CD4-positive, alpha-beta T cell treated with Interleukin-15 for 1 hour (primary cell): Measurements from ENCODE around the gene HID1.
A peak's percentile ranks its signal among the peaks of the same experiment; 100 is the strongest.

ENCODE experiments used
- DNase-seq: peaks from one replicate; pipeline ENCODE4 v3.0.0-alpha.2; 2020

HID1 gene

GRCh38 chr17:74946641-74947040, 25.9 kb downstream of the HID1 start:
- DNase-seq, result no peak

DNA sequence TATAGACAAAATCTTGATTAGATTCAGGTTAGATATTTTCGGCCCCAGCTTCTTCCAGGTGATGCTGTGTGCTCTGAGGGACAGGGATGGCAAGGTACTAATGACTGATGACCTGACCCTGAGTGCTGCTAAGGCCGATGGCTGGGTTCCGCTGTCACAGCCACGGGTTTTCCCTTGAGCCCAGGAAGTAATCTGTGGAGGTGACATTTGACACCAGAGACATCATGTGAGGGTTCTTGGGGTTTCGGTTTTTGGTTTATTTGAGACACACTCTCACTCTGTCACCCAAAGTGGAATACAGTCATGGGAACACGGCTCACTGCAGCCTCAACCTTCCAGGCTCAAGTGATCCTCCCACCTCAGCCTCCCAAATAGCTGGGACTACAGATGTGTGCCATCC, 27.0 kb downstream of the HID1 start:
- no peak for DNase-seq

DNA sequence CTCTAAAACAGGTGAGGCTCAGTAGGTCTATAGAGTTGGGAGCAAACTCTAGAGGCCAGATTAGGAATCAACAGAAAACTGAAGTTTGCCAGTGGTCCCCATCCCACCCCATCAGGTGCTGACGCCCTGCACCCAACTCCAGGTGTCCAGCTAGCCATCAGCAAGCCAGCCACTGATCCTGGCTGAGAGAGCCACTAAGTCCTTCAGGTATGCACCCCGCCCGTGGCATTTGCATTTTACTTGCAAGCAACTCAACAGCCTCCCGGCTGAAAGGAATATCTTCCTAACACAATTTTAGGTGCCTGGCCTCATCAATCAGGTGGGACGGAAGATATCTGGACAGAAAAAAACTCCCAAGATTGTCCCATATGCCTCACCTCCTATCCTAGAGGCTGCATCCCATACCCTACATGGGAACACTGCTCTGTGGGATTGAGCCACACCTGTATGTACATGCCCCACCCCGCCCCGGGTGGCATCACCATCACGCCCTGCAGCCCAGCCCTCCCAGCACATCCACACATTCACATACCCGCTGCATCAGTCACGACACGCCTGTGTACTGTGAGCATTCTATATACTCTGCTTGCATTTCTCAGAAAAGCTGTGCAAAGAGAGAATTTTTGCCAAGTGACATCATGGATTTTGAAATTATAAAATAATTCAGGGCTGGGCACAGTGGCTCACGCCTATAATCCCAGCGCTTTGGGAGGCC, 28.6 kb downstream of the HID1 start:
- no peak for DNase-seq

GRCh38 chr17:74941128-74941725, 31.3 kb downstream of the HID1 start:
- no peak for DNase-seq

DNA sequence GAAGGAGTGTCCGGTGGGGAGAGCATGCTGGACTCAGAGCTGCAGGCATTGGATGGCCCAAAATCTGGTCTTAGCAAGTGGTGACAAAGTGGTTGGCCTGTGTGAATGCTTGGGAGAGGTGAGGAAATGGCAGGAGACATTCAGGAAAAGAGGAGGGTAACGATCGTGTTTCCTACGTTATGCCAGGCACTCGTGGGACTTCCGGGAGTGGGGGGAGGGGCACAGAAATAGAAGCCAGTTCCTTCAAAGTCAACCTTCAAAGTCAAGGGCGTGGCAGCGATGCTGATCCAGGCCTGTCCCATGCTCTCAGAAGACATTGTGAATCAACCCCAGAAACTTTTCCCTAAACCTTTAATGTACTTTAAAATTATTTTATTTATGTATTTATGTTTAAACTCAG, 33.0 kb downstream of the HID1 start:
- DNase-seq, result no peak

- no peak for DNase-seq
Observed at GRCh38 chr17:74938194-74938950, 34.2 kb downstream of the HID1 start.

GRCh38 chr17:74937064-74938051, 35.2 kb downstream of the HID1 start:
- DNase-seq, result no peak

DNA sequence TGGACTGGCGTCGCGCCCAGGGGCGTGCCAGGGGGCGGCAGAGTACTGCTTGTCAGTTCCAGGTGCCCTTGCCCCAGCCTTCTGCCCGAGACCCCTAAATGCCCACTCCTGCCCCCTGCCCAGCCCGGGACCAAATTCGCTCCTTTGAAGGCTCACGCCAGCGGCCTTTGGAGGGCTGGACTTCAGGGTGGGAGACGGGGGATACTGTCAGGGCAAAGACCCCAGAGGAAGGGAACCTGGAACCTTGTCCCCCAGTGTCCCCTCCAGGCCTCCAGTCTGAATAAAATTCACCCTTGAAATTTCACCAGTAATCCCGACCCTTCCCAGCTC, 36.1 kb downstream of the HID1 start:
- DNase-seq, result no peak

DNA sequence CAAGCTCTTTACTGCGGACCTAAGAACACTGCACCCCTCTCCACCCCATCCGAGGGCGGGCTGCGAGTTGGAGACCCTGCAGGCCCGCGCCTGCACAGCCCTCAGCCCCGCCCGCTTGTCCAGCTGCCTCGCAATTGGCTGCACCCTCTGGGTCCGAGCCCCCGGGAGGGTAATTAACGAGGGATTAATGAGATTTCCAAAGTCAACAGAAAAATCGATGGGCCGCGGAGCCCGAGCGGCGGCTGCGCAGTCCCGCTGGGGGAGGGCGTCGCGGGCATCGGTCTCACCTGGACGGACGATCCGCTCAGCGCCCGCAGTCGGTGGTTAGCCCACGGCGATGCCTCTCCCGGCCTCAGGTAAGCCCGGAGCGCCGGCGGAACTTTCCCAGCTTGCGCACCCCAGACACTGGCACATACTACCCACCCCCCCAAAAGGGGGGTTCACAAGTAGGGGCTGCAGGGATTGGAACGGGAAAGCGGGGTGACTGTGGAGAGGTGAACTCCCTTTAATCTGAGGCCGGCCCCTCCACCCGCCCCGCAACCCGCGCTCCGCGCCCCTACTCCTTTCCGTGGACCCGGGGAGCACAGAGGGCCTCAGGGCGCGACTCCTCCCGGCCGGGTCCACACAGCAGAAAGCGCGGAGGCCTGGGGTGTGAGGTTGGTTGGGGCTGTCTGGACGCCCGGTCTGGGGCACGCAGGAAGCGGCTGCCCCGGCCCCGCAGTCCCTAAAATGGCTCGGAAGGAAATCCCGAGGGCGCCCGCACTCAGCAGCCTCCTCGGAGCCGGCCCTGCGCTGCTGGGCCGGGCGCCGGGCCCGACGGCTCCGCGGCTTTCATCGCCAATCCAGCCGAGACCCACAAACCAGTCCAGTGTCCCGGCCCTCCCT, 36.7 kb downstream of the HID1 start, which contains the start of gene OTOP3:
OTOP3 (plus strand) TSS at position 314 of the 885 bp plus-strand sequence; CDS start at position 338, 24 bp downstream.
- DNase-seq, result no peak

DNA sequence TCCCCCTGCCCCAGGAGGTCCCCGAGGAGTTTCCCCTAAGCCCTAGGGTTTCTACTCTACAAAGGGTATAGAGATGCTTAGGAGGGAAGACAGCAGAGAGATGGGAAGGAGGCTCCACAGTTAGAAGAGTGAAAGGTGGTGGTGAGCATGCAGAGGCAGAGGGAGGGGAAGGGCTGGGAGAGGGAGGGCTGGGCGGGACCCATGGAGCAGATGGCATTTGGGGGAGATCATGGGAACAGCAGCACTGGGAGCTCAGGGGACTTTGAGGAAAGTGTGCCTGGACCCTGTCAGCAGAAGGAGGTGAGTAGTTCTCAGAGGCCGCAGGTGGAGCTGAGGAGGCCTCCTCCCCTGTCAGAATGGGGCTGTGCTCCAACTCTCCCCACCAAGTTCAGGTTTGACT, 37.5 kb downstream of the HID1 start:
- no peak for DNase-seq

DNA sequence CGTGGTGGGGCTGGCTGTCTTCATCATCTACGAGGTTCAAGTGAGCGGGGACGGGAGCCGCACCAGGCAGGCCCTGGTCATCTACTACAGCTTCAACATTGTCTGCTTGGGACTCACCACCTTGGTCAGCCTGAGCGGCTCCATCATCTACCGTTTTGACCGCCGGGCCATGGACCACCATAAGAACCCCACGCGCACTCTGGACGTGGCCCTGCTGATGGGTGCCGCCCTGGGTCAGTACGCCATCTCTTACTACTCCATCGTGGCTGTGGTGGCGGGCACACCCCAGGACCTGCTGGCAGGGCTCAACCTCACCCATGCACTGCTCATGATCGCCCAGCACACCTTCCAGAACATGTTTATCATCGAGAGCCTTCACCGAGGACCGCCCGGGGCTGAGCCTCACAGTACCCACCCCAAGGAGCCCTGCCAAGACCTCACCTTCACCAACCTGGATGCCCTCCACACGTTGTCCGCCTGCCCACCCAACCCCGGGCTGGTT, 42.0 kb downstream of the HID1 start:
- no peak for DNase-seq

DNA sequence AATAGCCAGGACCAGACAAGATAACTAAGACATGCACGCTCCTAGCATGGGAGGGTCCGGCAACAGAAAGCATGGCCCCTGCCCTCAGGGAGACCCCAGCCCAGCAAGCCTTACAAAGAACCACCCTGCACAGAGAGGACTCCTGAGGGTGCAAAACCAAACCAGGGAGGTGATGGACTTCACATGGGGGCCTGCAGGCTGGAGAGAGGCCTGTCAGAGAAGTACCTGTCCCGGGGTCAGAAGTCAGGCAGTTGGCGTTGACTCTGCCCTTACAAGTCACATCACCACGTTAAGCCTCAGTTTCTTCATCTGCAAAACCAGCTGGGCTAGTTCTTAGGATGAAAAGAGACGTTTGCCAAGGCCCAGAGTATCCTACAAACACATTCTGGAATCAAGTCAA, 43.8 kb downstream of the HID1 start:
- no peak for DNase-seq

- DNase-seq, result no peak
Observed at GRCh38 chr17:74925242-74925641, 47.3 kb downstream of the HID1 start.

DNA sequence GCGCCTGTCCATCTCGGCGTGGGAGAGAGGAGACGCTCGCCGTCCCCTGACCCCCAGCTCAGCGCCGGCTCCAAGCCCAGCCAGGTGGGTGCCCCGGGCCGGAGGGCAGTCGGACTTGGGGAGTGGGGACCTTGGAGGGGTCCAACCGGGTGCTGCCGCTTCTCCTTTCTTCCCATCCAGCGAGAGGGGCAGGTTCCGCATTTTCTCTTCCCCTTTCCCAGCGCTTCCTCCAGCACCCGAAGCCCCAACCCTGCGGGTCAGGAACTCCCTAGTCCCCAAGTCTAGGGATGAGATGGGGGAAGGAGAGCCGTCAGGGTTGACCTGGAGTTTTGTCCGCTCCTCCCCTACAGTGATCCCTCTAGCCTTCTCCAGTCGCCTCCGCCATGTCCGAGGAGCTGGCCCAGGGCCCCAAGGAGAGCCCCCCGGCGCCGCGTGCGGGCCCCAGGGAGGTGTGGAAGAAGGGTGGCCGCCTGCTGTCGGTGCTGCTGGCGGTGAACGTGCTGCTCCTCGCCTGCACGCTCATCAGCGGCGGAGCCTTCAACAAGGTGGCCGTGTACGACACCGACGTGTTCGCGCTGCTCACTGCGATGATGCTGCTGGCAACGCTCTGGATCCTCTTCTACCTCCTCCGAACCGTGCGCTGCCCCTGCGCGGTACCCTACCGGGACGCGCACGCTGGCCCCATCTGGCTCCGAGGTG, 48.2 kb downstream of the HID1 start, which contains the start of gene OTOP2:
OTOP2 (plus strand) TSS at position 24 of the 699 bp plus-strand sequence; CDS start at position 384, 360 bp downstream.
- peak; percentile 45 for DNase-seq

DNA sequence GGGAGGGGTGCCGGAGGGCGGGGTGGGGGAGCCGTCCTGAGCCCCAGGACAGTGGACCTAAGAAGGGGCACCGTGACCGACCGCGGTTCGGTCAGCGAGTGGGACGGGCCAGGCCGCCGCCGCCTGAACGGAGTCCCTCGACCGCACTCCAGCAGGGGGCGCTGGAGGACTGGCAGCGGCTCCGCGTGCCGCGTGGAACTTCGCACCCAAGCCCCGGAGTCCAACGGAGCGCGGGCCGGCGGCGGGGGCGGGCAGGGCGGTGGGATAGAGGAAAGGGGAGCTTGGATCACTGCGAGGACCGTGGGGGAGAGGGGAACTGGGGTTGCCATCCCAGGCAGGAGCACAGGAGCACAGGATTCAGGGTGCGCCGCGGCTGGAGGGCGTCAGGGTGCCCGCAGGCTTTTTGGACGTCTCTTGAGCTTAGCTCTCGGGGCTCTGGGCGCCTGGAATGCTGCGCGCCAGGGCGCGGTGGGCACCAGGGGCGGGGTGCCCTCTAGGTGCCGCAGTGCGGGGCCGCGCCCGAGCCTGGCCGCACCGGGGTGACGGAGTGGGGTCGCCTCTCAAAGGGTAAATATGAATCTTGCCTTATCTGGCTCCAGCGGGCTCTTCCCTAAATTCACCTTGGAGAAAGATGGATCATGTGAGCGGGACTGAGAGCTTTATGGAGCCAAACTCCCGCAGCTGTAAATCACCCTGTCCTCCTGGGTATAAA, 48.9 kb downstream of the HID1 start:
- DNase-seq, result peak; percentile 66

DNA sequence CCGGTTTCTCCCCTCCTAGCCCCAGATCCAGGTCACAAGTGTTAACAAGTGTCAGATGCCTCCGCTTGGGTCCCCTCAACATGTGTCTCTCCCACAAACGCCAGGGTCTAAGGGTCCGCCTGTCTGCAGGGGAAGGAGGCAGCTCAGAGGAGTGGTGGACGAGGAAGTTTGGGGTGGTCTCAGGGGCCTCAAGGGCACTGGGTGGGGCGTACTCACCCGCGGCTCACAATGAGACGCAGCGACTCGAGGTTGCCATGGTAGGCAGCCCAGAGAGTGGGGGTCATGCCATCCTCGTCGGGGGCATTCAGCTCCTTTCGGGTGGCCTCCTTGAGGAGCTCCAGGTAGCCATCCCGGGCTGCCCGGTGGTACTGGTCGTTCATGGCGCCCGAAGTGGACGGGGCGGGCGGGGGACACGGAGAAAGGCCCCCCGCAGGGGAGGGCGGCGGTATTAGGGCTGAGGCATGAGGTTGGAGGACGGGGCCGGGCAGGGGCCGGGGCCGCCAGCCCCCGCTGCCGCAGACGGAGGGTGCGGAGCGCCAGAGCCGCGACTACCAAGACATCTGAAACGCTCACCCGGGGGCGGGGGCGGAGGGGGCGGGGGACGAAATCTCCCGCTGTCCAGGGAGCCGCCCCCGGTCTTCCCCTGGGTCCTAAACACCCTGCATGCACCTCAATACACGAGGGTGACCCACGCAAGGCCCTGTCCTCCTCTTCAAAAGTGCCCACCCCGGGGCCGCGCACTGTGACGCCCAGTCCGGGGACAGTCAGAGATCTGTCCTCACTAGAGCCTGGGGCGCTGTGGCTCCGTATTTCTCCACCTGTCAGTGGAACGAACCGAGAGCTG, 49.6 kb downstream of the HID1 start, which contains the start of gene USH1G:
USH1G (minus strand) TSS at position 562 of the 844 bp plus-strand sequence; CDS start at position 380, 182 bp downstream.
- DNase-seq, result no peak

DNA sequence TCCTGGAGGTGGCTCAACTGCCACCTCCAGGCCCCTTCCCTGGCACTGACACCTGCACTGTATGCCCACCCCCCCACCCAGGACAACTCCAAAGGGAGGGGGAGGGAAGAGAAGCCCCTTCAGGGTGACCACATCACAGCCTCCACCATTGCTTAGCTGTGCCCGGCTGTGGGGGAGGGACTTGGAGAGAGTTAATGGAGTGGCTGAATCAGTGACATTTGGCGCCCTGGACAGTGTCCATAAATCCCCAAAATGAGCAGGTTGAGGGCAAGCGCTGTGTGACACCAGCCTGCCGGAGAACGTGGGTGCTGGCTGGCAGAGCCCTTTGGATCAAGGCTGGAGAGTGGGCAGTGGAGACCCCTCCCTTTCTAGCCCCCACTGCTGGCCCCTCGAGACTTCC, 50.4 kb downstream of the HID1 start:
- no peak for DNase-seq

DNA sequence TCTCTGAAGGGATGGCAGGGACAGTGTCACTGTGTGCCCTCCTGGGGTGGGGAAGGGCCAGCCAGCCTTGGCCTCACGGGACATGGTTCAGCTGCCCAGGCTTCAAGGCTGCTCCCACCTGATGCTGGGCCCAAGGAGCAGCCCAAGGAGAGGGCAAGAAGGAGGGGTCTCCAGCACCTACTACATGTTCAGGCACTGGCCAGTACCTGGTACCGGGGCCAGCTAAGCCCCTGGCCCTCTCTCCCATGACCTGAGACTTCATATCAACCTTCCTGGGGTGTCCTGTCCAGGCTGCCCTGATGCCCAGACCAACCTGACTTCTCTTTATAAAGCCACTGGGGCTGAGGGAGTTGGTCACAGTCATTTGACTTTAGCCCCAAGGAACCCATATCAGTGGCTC, 50.8 kb downstream of the HID1 start:
- no peak for DNase-seq
